Neural progenitor cell (in vitro differentiated cells): ENCODE results near the gene TTPAL.

Source experiments
- EZH2 ChIP-seq: fragments of 200-600 bp; sonication (generic); IDR thresholded peaks from 2 replicates; pipeline ENCODE4 v1.6.1; 2017; ENCODE audit warnings: antibody characterized with exemption, mild to moderate bottlenecking, moderate library complexity
- EZH2phosphoT487 ChIP-seq: fragments of 200-600 bp; sonication (generic); IDR thresholded peaks from 2 replicates; pipeline ENCODE4 v1.6.1; 2017; ENCODE audit warnings: antibody characterized with exemption
- TF ChIP-seq, protein P1 (sequence below): fragments of 200-600 bp; sonication (generic); IDR thresholded peaks from 2 replicates; pipeline ENCODE4 v1.5.1; 2017; ENCODE audit warnings: antibody characterized with exemption, mild to moderate bottlenecking

DNA sequence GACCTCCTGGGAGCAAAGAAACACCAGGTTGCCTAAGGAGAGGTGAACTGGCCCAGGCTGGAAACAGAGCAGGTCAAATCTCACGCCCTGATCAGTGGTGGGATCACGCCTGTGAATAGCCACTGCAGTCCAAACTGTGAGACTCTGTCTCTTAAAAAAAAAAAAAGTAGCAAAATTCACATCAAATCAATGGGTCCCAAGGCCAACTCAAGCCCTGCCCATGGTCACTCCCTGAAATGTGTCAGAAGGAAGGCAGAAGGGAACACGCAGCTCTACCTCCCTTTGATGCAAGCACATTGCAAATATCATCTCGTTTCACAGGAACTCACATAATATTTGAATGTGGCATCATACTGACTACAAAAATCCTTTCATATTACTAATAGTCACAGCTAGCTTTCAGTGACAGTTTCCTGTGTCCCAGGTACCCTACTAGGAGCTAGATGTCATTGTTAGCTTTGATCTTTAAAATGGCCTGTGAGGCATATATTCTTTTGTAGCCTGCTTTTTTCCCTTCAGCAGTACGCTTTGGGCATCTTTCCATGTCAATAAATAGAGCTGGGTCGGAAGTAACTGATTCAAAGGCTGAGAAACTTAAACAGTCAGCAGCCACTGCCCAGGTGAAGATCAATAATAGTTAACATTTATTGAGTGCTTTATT, 14.4 kb upstream of the TTPAL start:
- TF ChIP-seq, protein P1, sequence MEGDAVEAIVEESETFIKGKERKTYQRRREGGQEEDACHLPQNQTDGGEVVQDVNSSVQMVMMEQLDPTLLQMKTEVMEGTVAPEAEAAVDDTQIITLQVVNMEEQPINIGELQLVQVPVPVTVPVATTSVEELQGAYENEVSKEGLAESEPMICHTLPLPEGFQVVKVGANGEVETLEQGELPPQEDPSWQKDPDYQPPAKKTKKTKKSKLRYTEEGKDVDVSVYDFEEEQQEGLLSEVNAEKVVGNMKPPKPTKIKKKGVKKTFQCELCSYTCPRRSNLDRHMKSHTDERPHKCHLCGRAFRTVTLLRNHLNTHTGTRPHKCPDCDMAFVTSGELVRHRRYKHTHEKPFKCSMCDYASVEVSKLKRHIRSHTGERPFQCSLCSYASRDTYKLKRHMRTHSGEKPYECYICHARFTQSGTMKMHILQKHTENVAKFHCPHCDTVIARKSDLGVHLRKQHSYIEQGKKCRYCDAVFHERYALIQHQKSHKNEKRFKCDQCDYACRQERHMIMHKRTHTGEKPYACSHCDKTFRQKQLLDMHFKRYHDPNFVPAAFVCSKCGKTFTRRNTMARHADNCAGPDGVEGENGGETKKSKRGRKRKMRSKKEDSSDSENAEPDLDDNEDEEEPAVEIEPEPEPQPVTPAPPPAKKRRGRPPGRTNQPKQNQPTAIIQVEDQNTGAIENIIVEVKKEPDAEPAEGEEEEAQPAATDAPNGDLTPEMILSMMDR: no peak
- no peak for TF ChIP-seq EZH2
- no peak for TF ChIP-seq EZH2phosphoT487
